Measurements from ENCODE around the gene OGT. TPM values are rescaled to one million over a fixed set of nuclear protein-coding genes. Genes with fewer than 3 reads are reported as not detected.

Gene OGT
- total RNA-seq, 1 experiment from 2014 or later = 116 TPM

GRCh38 chrX:71618787-71619186 is 85.9 kb downstream of the OGT start:
- Histone ChIP-seq H3K79me2 (ENCODE audit: insufficient read depth, low read length) (no peaks in the 10 kb centered on the region), H3K18ac (ENCODE audit: insufficient read length, low read depth, low read length) (no peak overlapping the region), H2BK5ac (ENCODE audit: insufficient read length, low read length) (no peak overlapping the region), H3K14ac (ENCODE audit: insufficient read depth, low read length) (no peak overlapping the region), H3T11ph (ENCODE audit: low read length) (no peak overlapping the region), H3K4ac (ENCODE audit: low read depth, low read length) (no peak overlapping the region), H4K91ac (ENCODE audit: insufficient read length, low read depth, low read length) (no peak overlapping the region), H3K4me1 (ENCODE audit: insufficient read depth, low read length) (no peaks in the 10 kb centered on the region), H3K79me1 (ENCODE audit: insufficient read depth, low read depth, low read length, poor library complexity, severe bottlenecking) (no peaks in the 10 kb centered on the region), H4K8ac (replicated peaks; ENCODE audit: insufficient read length, low read depth, low read length) (no peak overlapping the region), H2BK15ac (ENCODE audit: low read depth, low read length) (no peak overlapping the region), H2BK20ac (ENCODE audit: low read depth, low read length, poor library complexity, severe bottlenecking) (no peak overlapping the region), H3K4me2 (ENCODE audit: insufficient read depth, insufficient read length, low read length) (no peak overlapping the region), H3K27ac (ENCODE audit: insufficient read length, low read depth, low read length) (no peak overlapping the region), H3K9ac (ENCODE audit: extremely low read depth, insufficient read length, low read length) (no peak overlapping the region), H2BK120ac (ENCODE audit: low read depth, low read length, poor library complexity, severe bottlenecking) (no peak overlapping the region), H3K23me2 (ENCODE audit: insufficient read length, low read depth, low read length, poor library complexity, severe bottlenecking) (no peaks in the 10 kb centered on the region), H4K20me1 (ENCODE audit: control insufficient read depth, insufficient read depth, insufficient read length) (no peaks in the 10 kb centered on the region), H2AK5ac (ENCODE audit: insufficient read length, low read length) (no peak overlapping the region), H3K56ac (ENCODE audit: insufficient read length, low read depth, low read length) (no peak overlapping the region), H3K9me3 (ENCODE audit: control insufficient read depth, low read depth, low read length) (peaks cover 33% of the 10 kb centered on the region), H2AFZ (ENCODE audit: low read length) (no peak overlapping the region), H4K5ac (ENCODE audit: insufficient read length, low read depth, low read length) (no peak overlapping the region), H3K27me3 (ENCODE audit: insufficient read depth, low read length) (no peaks in the 10 kb centered on the region), H3K23ac (ENCODE audit: insufficient read length, low read depth, low read length) (no peak overlapping the region), H2BK12ac (ENCODE audit: insufficient read length, low read depth, low read length) (no peak overlapping the region)
- TF ChIP-seq CTCF (conservative IDR thresholded peaks at IDR 0.05) = no peak
- no peaks in the 10 kb centered on the region for H3K27me3 Mint-ChIP-seq (ENCODE audit: low read depth)
- no peak overlapping the region for H3K4me3 Mint-ChIP-seq
- peak overlapping the region in 1 of 3 experiments; percentile 49; a peak in 1 of 7 replicates for H3K27ac Mint-ChIP-seq
- peaks cover 0 to 13% (median 8%) of the 10 kb centered on the region in 3 experiments; a peak in 5 of 7 replicates for H3K36me3 Mint-ChIP-seq (ENCODE audit: insufficient read depth in 1 of 3, low read depth in 3 of 3)
- no peak for DNase-seq
- WGBS (ENCODE audit: extremely low coverage, insufficient read length, low lambda C conversion rate) = no CpG with 5 or more reads among the region's 3 CpGs
- H3K9me3 Mint-ChIP-seq = peaks cover 68 to 87% of the 10 kb centered on the region in 2 experiments
- H3K4me1 Mint-ChIP-seq = 0 out of 4 replicates have a peak, but pooled peaks cover 0 to 12% of the 10 kb centered on the region in 2 experiments
